Mesothelial cell of epicardium (in vitro differentiated cells): ENCODE results near the gene MSH3. TPM values are rescaled to one million over a fixed set of nuclear protein-coding genes. Genes with fewer than 3 reads are reported as not detected.
"Not testable (repeated sequence)": the region's sequence is repeated elsewhere in the genome, so short reads cannot be mapped to it uniquely, and the experiment has no call there.

Source experiments
- DNase-seq, 2 experiments: peaks; one replicate each; pipeline ENCODE4 v3.0.0; 2021; ENCODE audit warnings: low spot score in 2 of 2; ENCODE audit not compliant: unreplicated experiment in 2 of 2
- H3K27ac Mint-ChIP-seq: 2 replicates; pipeline ENCODE4 v1.8.0; 2021; ENCODE audit warnings: mixed read lengths
- H3K27me3 Mint-ChIP-seq: 2 replicates; pipeline ENCODE4 v1.8.0; 2021; ENCODE audit warnings: low read depth, mixed read lengths
- H3K36me3 Mint-ChIP-seq: 2 replicates; pipeline ENCODE4 v1.8.0; 2021; ENCODE audit warnings: mixed read lengths
- H3K4me1 Mint-ChIP-seq: 2 replicates; pipeline ENCODE4 v1.8.0; 2021; ENCODE audit warnings: mixed read lengths
- H3K4me3 Mint-ChIP-seq: 2 replicates; pipeline ENCODE4 v1.8.0; 2021; ENCODE audit warnings: mild to moderate bottlenecking, moderate library complexity, mixed read lengths
- H3K9me3 Mint-ChIP-seq: 2 replicates; pipeline ENCODE4 v1.8.0; 2021; ENCODE audit warnings: mixed read lengths
- CTCF ChIP-seq: fragments of 200-600 bp; sonication (generic); IDR thresholded peaks from one replicate; pipeline ENCODE4 v1.5.0; 2021; ENCODE audit warnings: antibody characterized with exemption; ENCODE audit not compliant: unreplicated experiment
- total RNA-seq: library from RNA; stranded (reverse); gene quantifications from 3 replicates; pipeline ENCODE4 v1.2.1, GENCODE V29; 2021

MSH3 gene
- total RNA-seq, 1 donor from 2014 or later = 18.4 TPM

- Mint-ChIP-seq H3K9me3 (peaks cover 24% of the 10 kb centered on the region), H3K36me3 (peaks cover 27% of the 10 kb centered on the region), H3K27me3 (no peaks in the 10 kb centered on the region), H3K27ac (no peak overlapping the region), H3K4me3 (no peak overlapping the region), H3K4me1 (peaks cover 4% of the 10 kb centered on the region)
- TF ChIP-seq CTCF = no peak
- no peak for DNase-seq
Observed at GRCh38 chr5:80822640-80823039, 168.2 kb downstream of the MSH3 start.

- Mint-ChIP-seq H3K36me3 (peaks cover 35% of the 10 kb centered on the region), H3K9me3 (peaks cover 30% of the 10 kb centered on the region)
- H3K4me1 Mint-ChIP-seq, DNase-seq, H3K4me3 Mint-ChIP-seq, H3K27me3 Mint-ChIP-seq, H3K27ac Mint-ChIP-seq: not testable (repeated sequence)
Observed at GRCh38 chr5:80824159-80824558, 169.7 kb downstream of the MSH3 start.

- H3K9me3 Mint-ChIP-seq = peaks cover 44% of the 10 kb centered on the region
Observed at GRCh38 chr5:80825786-80826460, 171.5 kb downstream of the MSH3 start.

GRCh38 chr5:80834710-80835109, 180.3 kb downstream of the MSH3 start:
- TF ChIP-seq CTCF = no peak
- Mint-ChIP-seq H3K4me1 (no peaks in the 10 kb centered on the region), H3K9me3 (peaks cover 9% of the 10 kb centered on the region), H3K36me3 (peaks cover 15% of the 10 kb centered on the region), H3K4me3 (no peak overlapping the region), H3K27me3 (no peaks in the 10 kb centered on the region), H3K27ac (no peak overlapping the region)
- DNase-seq = no peak

More at GRCh38 chr5:80825786-80826460, 171.5 kb downstream of the MSH3 start:
- DNase-seq = no peak
- Mint-ChIP-seq H3K36me3 (peaks cover 49% of the 10 kb centered on the region), H3K4me1 (peaks cover 4% of the 10 kb centered on the region), H3K4me3 (no peak overlapping the region), H3K27me3 (no peaks in the 10 kb centered on the region), H3K27ac (no peak overlapping the region)
- no peak for TF ChIP-seq CTCF

- TF ChIP-seq CTCF = no peak
- H3K27ac Mint-ChIP-seq = no peak overlapping the region
Observed at GRCh38 chr5:80835128-80835527, 180.7 kb downstream of the MSH3 start.

GRCh38 chr5:80837679-80838078, 183.2 kb downstream of the MSH3 start:
- Mint-ChIP-seq H3K4me1 (no peaks in the 10 kb centered on the region), H3K9me3 (peaks cover 4% of the 10 kb centered on the region), H3K27ac (no peak overlapping the region), H3K36me3 (peaks cover 9% of the 10 kb centered on the region), H3K4me3 (no peak overlapping the region), H3K27me3 (no peaks in the 10 kb centered on the region)
- no peak for DNase-seq
- TF ChIP-seq CTCF = no peak

More at GRCh38 chr5:80835128-80835527, 180.7 kb downstream of the MSH3 start:
- no peak for DNase-seq
- Mint-ChIP-seq H3K4me1 (no peaks in the 10 kb centered on the region), H3K4me3 (no peak overlapping the region), H3K36me3 (peaks cover 11% of the 10 kb centered on the region), H3K27me3 (no peaks in the 10 kb centered on the region), H3K9me3 (peaks cover 4% of the 10 kb centered on the region)

- H3K27ac Mint-ChIP-seq, H3K4me1 Mint-ChIP-seq: not testable (repeated sequence)
Observed at GRCh38 chr5:80841026-80841797, 186.8 kb downstream of the MSH3 start.

GRCh38 chr5:80846422-80846821, 192.0 kb downstream of the MSH3 start:
- not testable (repeated sequence) for H3K27ac Mint-ChIP-seq, DNase-seq, H3K4me3 Mint-ChIP-seq, H3K27me3 Mint-ChIP-seq, H3K4me1 Mint-ChIP-seq
- Mint-ChIP-seq H3K36me3 (peaks cover 69% of the 10 kb centered on the region), H3K9me3 (peaks cover 48% of the 10 kb centered on the region)

More at GRCh38 chr5:80841026-80841797, 186.8 kb downstream of the MSH3 start:
- H3K27me3 Mint-ChIP-seq, DNase-seq, H3K4me3 Mint-ChIP-seq: not testable (repeated sequence)
- Mint-ChIP-seq H3K9me3 (peaks cover 26% of the 10 kb centered on the region), H3K36me3 (peaks cover 32% of the 10 kb centered on the region)

- not testable (repeated sequence) for H3K4me3 Mint-ChIP-seq, DNase-seq, H3K4me1 Mint-ChIP-seq, H3K27me3 Mint-ChIP-seq, H3K27ac Mint-ChIP-seq
- H3K9me3 Mint-ChIP-seq = peaks cover 29% of the 10 kb centered on the region
- peaks cover 54% of the 10 kb centered on the region for H3K36me3 Mint-ChIP-seq
Observed at GRCh38 chr5:80850168-80850567, 195.7 kb downstream of the MSH3 start.
